HG03066 (cell line): ENCODE measurements around the gene SUGP1.
A peak's percentile ranks its signal among the peaks of the same experiment; 100 is the strongest.
"Not testable (repeated sequence)": the region's sequence is repeated elsewhere in the genome, so short reads cannot be mapped to it uniquely, and the experiment has no call there.

Source experiments
- ATAC-seq: cut with Tn5 transposase; IDR thresholded peaks from one replicate; pipeline ENCODE4 v1.9.1; 2021; ENCODE audit warnings: low read depth; ENCODE audit not compliant: unreplicated experiment

SUGP1 gene

GRCh38 chr19:19320361-19321140, at the start of gene SUGP1, which contains the start of gene MAU2:
SUGP1 (minus strand) TSS chr19:19320509; CDS start chr19:19320496, 13 bp downstream.
MAU2 (plus strand) TSS chr19:19320829; CDS start chr19:19320860, 31 bp downstream.
- peak; percentile 86 for ATAC-seq

GRCh38 chr19:19368087-19368486, 47.8 kb upstream of the SUGP1 start:
- ATAC-seq = no peak

- ATAC-seq = peak; percentile 54
Observed at GRCh38 chr19:19366434-19367396, 46.4 kb upstream of the SUGP1 start.

GRCh38 chr19:19362075-19362474, 41.8 kb upstream of the SUGP1 start:
- no peak for ATAC-seq

- no peak for ATAC-seq
Observed at GRCh38 chr19:19361075-19361594, 40.8 kb upstream of the SUGP1 start.

- no peak for ATAC-seq
Observed at GRCh38 chr19:19356901-19357566, 36.7 kb upstream of the SUGP1 start.

- no peak for ATAC-seq
Observed at GRCh38 chr19:19356500-19356899, 36.2 kb upstream of the SUGP1 start.

GRCh38 chr19:19355606-19356139, 35.4 kb upstream of the SUGP1 start:
- ATAC-seq = no peak

- ATAC-seq = no peak
Observed at GRCh38 chr19:19354932-19355331, 34.6 kb upstream of the SUGP1 start.

GRCh38 chr19:19354007-19354406, 33.7 kb upstream of the SUGP1 start:
- ATAC-seq = no peak

- ATAC-seq = no peak
Observed at GRCh38 chr19:19352823-19353222, 32.5 kb upstream of the SUGP1 start.

GRCh38 chr19:19350756-19351155, 30.4 kb upstream of the SUGP1 start:
- ATAC-seq = not testable (repeated sequence)

GRCh38 chr19:19349365-19349764, 29.1 kb upstream of the SUGP1 start:
- no peak for ATAC-seq

GRCh38 chr19:19348266-19348665, 28.0 kb upstream of the SUGP1 start:
- ATAC-seq = no peak

GRCh38 chr19:19347401-19348110, 27.2 kb upstream of the SUGP1 start:
- no peak for ATAC-seq

GRCh38 chr19:19345970-19346369, 25.7 kb upstream of the SUGP1 start:
- no peak for ATAC-seq

GRCh38 chr19:19345232-19345631, 24.9 kb upstream of the SUGP1 start:
- ATAC-seq = no peak

GRCh38 chr19:19343762-19344161, 23.5 kb upstream of the SUGP1 start:
- no peak for ATAC-seq

- no peak for ATAC-seq
Observed at GRCh38 chr19:19343016-19343362, 22.7 kb upstream of the SUGP1 start.
